Measurements from ENCODE around the gene CTXN2. TPM values are rescaled to one million over a fixed set of nuclear protein-coding genes. Genes with fewer than 3 reads are reported as not detected.

CTXN2 gene
- total RNA-seq, 2 donors from 2014 or later: not detected

DNA sequence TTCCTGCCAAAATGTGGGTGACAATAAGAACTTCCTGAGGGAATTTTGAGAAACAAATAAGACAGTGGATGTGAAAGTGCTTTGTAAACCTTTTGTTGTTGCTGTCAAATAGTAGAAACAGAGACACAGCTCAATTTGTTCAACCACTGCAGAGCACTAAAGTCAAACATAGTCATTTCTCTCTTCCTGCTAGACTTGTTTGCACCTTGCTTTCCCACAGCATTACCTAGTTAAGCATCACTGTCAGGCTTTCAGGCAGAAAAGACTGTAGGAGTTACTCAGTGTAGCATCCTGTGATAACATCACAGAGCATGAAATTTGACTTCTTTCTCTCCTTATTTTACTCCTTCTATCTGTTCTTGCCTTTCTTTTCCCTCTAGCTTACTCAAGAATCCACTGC lies 41.8 kb downstream of the CTXN2 start:
- H3K9me3 ChIP-seq (ENCODE audit: control insufficient read depth, low read length, poor library complexity, severe bottlenecking): no peaks in the 10 kb centered on the region
- peaks cover 2% of the 10 kb centered on the region for H3K36me3 Mint-ChIP-seq (ENCODE audit: low read depth)
- no peaks in the 10 kb centered on the region for H3K4me1 Mint-ChIP-seq
- no peak for ATAC-seq
- H3K27ac Mint-ChIP-seq: no peak overlapping the region
- H3K27me3 Mint-ChIP-seq: peaks cover 26% of the 10 kb centered on the region
- no peak overlapping the region for H3K4me3 Mint-ChIP-seq
- DNase-seq: no peak

DNA sequence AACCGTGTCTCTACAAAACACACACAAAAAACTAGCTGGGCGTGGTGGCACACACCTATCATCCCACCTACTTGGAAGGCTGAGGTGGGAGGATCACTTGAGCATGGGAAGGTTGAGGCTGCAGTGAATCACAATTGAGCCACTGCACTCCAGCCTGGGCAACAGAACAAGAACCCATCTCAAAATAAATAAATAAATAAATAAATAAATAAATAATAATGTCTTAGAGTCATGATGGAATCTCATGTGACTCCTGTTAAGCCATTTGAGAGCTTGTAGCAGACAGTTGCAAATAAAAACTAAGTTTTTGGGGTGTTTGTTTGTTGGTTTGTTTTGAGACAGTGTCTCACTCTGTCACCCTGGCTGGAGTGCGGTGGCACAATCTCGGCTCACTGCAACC lies 47.9 kb downstream of the CTXN2 start:
- H3K4me3 Mint-ChIP-seq: no peak overlapping the region
- no peaks in the 10 kb centered on the region for H3K4me1 Mint-ChIP-seq
- DNase-seq (no peak), ATAC-seq (no peak)
- no peaks in the 10 kb centered on the region for H3K9me3 ChIP-seq (ENCODE audit: control insufficient read depth, low read length, poor library complexity, severe bottlenecking)
- H3K27me3 Mint-ChIP-seq: peaks cover 21% of the 10 kb centered on the region
- H3K36me3 Mint-ChIP-seq (ENCODE audit: low read depth): peaks cover 2% of the 10 kb centered on the region
- H3K27ac Mint-ChIP-seq: no peak overlapping the region

DNA sequence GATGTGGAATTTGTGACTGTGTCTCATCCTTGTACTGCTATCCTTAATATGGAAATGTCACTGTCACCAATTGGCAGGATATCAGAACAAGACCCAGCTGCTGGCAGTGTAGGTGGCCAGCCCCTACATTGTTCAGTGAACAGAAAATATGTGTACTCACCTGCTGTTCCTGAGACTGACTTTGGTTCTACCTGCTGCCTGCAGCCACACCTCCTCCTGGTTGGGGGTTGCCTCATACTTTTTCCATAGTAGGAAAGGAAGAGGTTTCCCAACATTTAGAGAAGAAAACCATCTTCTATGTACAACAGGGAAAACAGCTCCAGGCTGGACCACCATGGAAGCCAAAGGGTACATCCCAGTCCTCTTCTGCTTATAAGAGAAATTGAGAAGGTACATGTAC lies 50.5 kb downstream of the CTXN2 start:
- no peak for ATAC-seq
- H3K36me3 Mint-ChIP-seq (ENCODE audit: low read depth): peaks cover 2% of the 10 kb centered on the region
- peaks cover 28% of the 10 kb centered on the region for H3K27me3 Mint-ChIP-seq
- no peak for DNase-seq
- H3K9me3 ChIP-seq (ENCODE audit: control insufficient read depth, low read length, poor library complexity, severe bottlenecking): no peaks in the 10 kb centered on the region
- no peak overlapping the region for H3K27ac Mint-ChIP-seq
- H3K4me3 Mint-ChIP-seq: no peak overlapping the region
- H3K4me1 Mint-ChIP-seq: no peaks in the 10 kb centered on the region

DNA sequence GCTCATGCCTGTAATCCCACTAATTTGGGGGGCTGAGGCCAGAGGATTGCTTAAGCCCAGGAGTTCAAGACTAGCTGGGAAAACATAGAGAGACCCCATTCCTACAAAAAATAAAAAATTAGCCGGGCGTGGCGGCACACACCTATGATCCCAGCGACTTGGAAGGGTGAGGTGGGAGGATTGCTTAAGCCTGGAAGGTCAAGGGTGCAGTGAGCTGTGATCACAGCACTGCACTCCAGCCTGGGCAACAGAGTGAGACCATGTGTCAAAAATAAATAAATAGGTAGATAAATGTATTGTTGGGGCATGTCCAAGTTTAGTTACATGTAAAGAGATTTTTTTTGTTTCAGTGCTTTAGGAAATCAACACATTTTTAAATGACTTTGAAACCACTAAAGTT lies 51.1 kb downstream of the CTXN2 start:
- H3K36me3 Mint-ChIP-seq (ENCODE audit: low read depth): peaks cover 2% of the 10 kb centered on the region
- H3K27ac Mint-ChIP-seq: no peak overlapping the region
- DNase-seq (no peak), ATAC-seq (no peak)
- H3K4me1 Mint-ChIP-seq: no peaks in the 10 kb centered on the region
- no peak overlapping the region for H3K4me3 Mint-ChIP-seq
- peaks cover 29% of the 10 kb centered on the region for H3K27me3 Mint-ChIP-seq
- no peaks in the 10 kb centered on the region for H3K9me3 ChIP-seq (ENCODE audit: control insufficient read depth, low read length, poor library complexity, severe bottlenecking)

DNA sequence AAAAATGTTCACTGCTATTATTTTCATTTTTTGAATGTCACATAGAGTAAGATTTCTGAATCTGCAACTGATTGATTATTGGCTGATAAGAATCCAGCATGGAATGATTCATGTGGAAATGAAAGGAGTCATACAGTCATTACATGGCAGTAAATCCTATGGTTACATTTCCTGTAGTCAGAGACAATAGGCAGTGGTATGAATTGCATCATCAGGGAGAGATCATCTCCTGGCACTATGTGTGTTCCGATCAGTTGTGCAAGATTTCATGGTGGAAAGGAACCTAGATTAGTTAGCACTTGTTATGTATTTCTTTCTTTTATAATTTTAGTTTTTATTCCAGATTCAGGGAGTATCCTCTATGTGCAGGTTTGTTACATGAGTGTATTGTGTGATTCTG lies 53.5 kb downstream of the CTXN2 start:
- DNase-seq: no peak
- H3K27ac Mint-ChIP-seq: no peak overlapping the region
- ATAC-seq: no peak
- peaks cover 43% of the 10 kb centered on the region for H3K27me3 Mint-ChIP-seq
- H3K4me1 Mint-ChIP-seq: no peaks in the 10 kb centered on the region
- no peaks in the 10 kb centered on the region for H3K9me3 ChIP-seq (ENCODE audit: control insufficient read depth, low read length, poor library complexity, severe bottlenecking)
- no peaks in the 10 kb centered on the region for H3K36me3 Mint-ChIP-seq (ENCODE audit: low read depth)
- H3K4me3 Mint-ChIP-seq: no peak overlapping the region

GRCh38 chr15:48248414-48248813 lies 56.9 kb downstream of the CTXN2 start:
- ATAC-seq: no peak
- Mint-ChIP-seq H3K4me1 (no peaks in the 10 kb centered on the region), H3K4me3 (no peak overlapping the region), H3K36me3 (ENCODE audit: low read depth) (no peaks in the 10 kb centered on the region), H3K27ac (no peak overlapping the region), H3K27me3 (peaks cover 65% of the 10 kb centered on the region)
- no peaks in the 10 kb centered on the region for H3K9me3 ChIP-seq (ENCODE audit: control insufficient read depth, low read length, poor library complexity, severe bottlenecking)
- DNase-seq: no peak

DNA sequence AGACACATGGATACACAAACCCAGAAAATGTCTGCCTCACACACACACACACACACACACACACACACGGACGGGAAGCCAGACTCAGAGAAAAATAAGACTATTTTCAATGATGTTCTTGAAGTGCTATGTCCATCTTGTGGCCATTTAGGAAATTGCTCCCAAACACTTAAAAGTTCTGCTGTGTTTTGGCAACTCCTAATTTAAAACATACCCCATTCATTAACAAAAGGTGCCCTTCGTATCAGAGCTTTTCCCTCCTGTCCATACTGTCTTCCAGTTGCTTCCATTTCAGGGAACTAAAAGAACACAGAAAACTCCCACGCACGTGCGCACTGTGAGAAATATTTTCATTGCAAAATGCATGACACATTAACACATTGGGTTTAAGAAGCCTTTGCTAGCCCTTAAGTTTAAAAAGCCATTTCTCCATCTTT lies 59.2 kb downstream of the CTXN2 start:
- Mint-ChIP-seq H3K27ac (no peak overlapping the region), H3K27me3 (peaks cover 77% of the 10 kb centered on the region), H3K4me1 (no peaks in the 10 kb centered on the region), H3K4me3 (no peak overlapping the region), H3K36me3 (ENCODE audit: low read depth) (no peaks in the 10 kb centered on the region)
- H3K9me3 ChIP-seq (ENCODE audit: control insufficient read depth, low read length, poor library complexity, severe bottlenecking): no peaks in the 10 kb centered on the region
- ATAC-seq (no peak), DNase-seq (no peak)

GRCh38 chr15:48253172-48253571 lies 61.7 kb downstream of the CTXN2 start:
- DNase-seq (no peak), ATAC-seq (no peak)
- H3K27me3 Mint-ChIP-seq: peaks cover 75% of the 10 kb centered on the region
- no peak overlapping the region for H3K27ac Mint-ChIP-seq
- no peak overlapping the region for H3K4me3 Mint-ChIP-seq
- no peaks in the 10 kb centered on the region for H3K9me3 ChIP-seq (ENCODE audit: control insufficient read depth, low read length, poor library complexity, severe bottlenecking)
- no peaks in the 10 kb centered on the region for H3K36me3 Mint-ChIP-seq (ENCODE audit: low read depth)
- no peaks in the 10 kb centered on the region for H3K4me1 Mint-ChIP-seq

Other genes starting within 250 kb of the CTXN2 start
- not detected for gene SLC24A5, start 70.7 kb upstream of the CTXN2 start, total RNA-seq
- gene MYEF2, start 13.4 kb upstream of the CTXN2 start, total RNA-seq: 10 to 100 TPM; 21.7 to 24.6 TPM
- gene SLC12A1, start 14.6 kb downstream of the CTXN2 start, total RNA-seq: not detected
- 10 to 100 TPM; 64.1 to 70.1 TPM for gene DUT, start 139.8 kb downstream of the CTXN2 start, total RNA-seq